H9 (cell line): Measurements from ENCODE around the gene FAM3A. TPM values are rescaled to one million over a fixed set of nuclear protein-coding genes. Genes with fewer than 3 reads are reported as not detected.

ENCODE experiments used
- DNase-seq: peaks from one replicate; pipeline ENCODE4 v3.0.0-alpha.2; 2017
- H2AFZ ChIP-seq: one replicate; pipeline ENCODE4 v1.6.1; 2013; ENCODE audit warnings: mild to moderate bottlenecking, low read length, control low read depth, moderate library complexity
- H2AK5ac ChIP-seq: 2 replicates; pipeline ENCODE4 v1.6.1; 2013; ENCODE audit warnings: low read length, control low read depth, mixed read lengths; ENCODE audit not compliant: insufficient read length
- H2BK120ac ChIP-seq: one replicate; pipeline ENCODE4 v1.6.1; 2013; ENCODE audit warnings: low read depth, mild to moderate bottlenecking, low read length, control low read depth, inconsistent platforms; ENCODE audit not compliant: poor library complexity, severe bottlenecking
- H2BK12ac ChIP-seq: 2 replicates; pipeline ENCODE4 v1.6.1; 2013; ENCODE audit warnings: low read length, control low read depth, mixed read lengths, low read depth; ENCODE audit not compliant: insufficient read length
- H2BK15ac ChIP-seq: 2 replicates; pipeline ENCODE4 v1.6.1; 2013; ENCODE audit warnings: low read depth, low read length, control low read depth
- H2BK20ac ChIP-seq: one replicate; pipeline ENCODE4 v1.6.1; 2013; ENCODE audit warnings: low read depth, mild to moderate bottlenecking, low read length, control low read depth, inconsistent platforms; ENCODE audit not compliant: poor library complexity, severe bottlenecking
- H2BK5ac ChIP-seq: 2 replicates; pipeline ENCODE4 v1.6.1; 2013; ENCODE audit warnings: low read length, control low read depth, mixed read lengths; ENCODE audit not compliant: insufficient read length
- H3K14ac ChIP-seq: 2 replicates; pipeline ENCODE4 v1.6.1; 2013; ENCODE audit warnings: low read length, control low read depth; ENCODE audit not compliant: insufficient read depth
- H3K18ac ChIP-seq: 2 replicates; pipeline ENCODE4 v1.6.1; 2013; ENCODE audit warnings: low read depth, mild to moderate bottlenecking, mixed read lengths, low read length, control low read depth; ENCODE audit not compliant: insufficient read length
- H3K23ac ChIP-seq: 2 replicates; pipeline ENCODE4 v1.6.1; 2013; ENCODE audit warnings: low read length, control low read depth, mixed read lengths, low read depth; ENCODE audit not compliant: insufficient read length
- H3K23me2 ChIP-seq: 2 replicates; pipeline ENCODE4 v1.6.1; 2013; ENCODE audit warnings: low read depth, mild to moderate bottlenecking, mixed read lengths, low read length, control low read depth; ENCODE audit not compliant: insufficient read length, poor library complexity, severe bottlenecking
- H3K27ac ChIP-seq: 2 replicates; pipeline ENCODE4 v1.5.1; 2013; ENCODE audit warnings: low read length, control low read depth, mixed read lengths, low read depth; ENCODE audit not compliant: insufficient read length
- H3K27me3 ChIP-seq: 2 replicates; pipeline ENCODE4 v1.6.1; 2013; ENCODE audit warnings: low read length, control low read depth, inconsistent platforms; ENCODE audit not compliant: insufficient read depth
- H3K4ac ChIP-seq: 2 replicates; pipeline ENCODE4 v1.6.1; 2013; ENCODE audit warnings: low read depth, mild to moderate bottlenecking, control low read depth, inconsistent platforms, low read length, moderate library complexity
- H3K4me1 ChIP-seq: 2 replicates; pipeline ENCODE4 v1.6.1; 2013; ENCODE audit warnings: low read length, control low read depth, inconsistent platforms; ENCODE audit not compliant: insufficient read depth
- H3K4me2 ChIP-seq: 2 replicates; pipeline ENCODE4 v1.6.1; 2013; ENCODE audit warnings: low read length, control low read depth, mixed read lengths; ENCODE audit not compliant: insufficient read length, insufficient read depth
- H3K56ac ChIP-seq: 2 replicates; pipeline ENCODE4 v1.6.1; 2013; ENCODE audit warnings: low read depth, mild to moderate bottlenecking, mixed read lengths, low read length, control low read depth; ENCODE audit not compliant: insufficient read length
- H3K79me1 ChIP-seq: 2 replicates; pipeline ENCODE4 v1.6.1; 2013; ENCODE audit warnings: low read depth, mild to moderate bottlenecking, moderate library complexity, low read length, control low read depth, inconsistent platforms; ENCODE audit not compliant: insufficient read depth, poor library complexity, severe bottlenecking
- H3K79me2 ChIP-seq: 2 replicates; pipeline ENCODE4 v1.6.1; 2013; ENCODE audit warnings: low read length, control low read depth, inconsistent platforms; ENCODE audit not compliant: insufficient read depth
- H3K9ac ChIP-seq: 2 replicates; pipeline ENCODE4 v1.6.1; 2013; ENCODE audit warnings: low read length, control low read depth, mixed read lengths; ENCODE audit not compliant: insufficient read length; ENCODE audit errors: extremely low read depth
- H3K9me3 ChIP-seq: one replicate; pipeline ENCODE4 v1.6.1; 2013; ENCODE audit warnings: low read depth, low read length, inconsistent platforms; ENCODE audit not compliant: control insufficient read depth
- H3T11ph ChIP-seq: one replicate; pipeline ENCODE4 v1.6.1; 2013; ENCODE audit warnings: mild to moderate bottlenecking, low read length, control low read depth, inconsistent platforms
- H4K20me1 ChIP-seq: one replicate; pipeline ENCODE4 v1.6.1; 2013; ENCODE audit not compliant: control insufficient read depth, insufficient read length, insufficient read depth
- H4K5ac ChIP-seq: 2 replicates; pipeline ENCODE4 v1.6.1; 2013; ENCODE audit warnings: low read depth, mild to moderate bottlenecking, mixed read lengths, low read length, control low read depth; ENCODE audit not compliant: insufficient read length
- H4K8ac ChIP-seq: replicated peaks from 2 replicates; pipeline ENCODE4 v1.6.1; 2013; ENCODE audit warnings: low read length, control low read depth, mixed read lengths, low read depth; ENCODE audit not compliant: insufficient read length
- H4K91ac ChIP-seq: 2 replicates; pipeline ENCODE4 v1.6.1; 2013; ENCODE audit warnings: low read depth, mild to moderate bottlenecking, moderate library complexity, mixed read lengths, low read length, control low read depth; ENCODE audit not compliant: insufficient read length
- H3K27ac Mint-ChIP-seq, 3 experiments: 2 replicates in 2 of 3; 3 replicates in 1 of 3; pipeline ENCODE4 v1.8.0; 2020 to 2021; ENCODE audit warnings: mixed read lengths in 3 of 3, mild to moderate bottlenecking in 1 of 3, moderate library complexity in 1 of 3
- H3K27me3 Mint-ChIP-seq: 2 replicates; pipeline ENCODE4 v1.8.0; 2021; ENCODE audit warnings: low read depth, mild to moderate bottlenecking, moderate library complexity, mixed read lengths
- H3K36me3 Mint-ChIP-seq, 3 experiments: 2 replicates in 2 of 3; 3 replicates in 1 of 3; pipeline ENCODE4 v1.8.0; 2020 to 2021; ENCODE audit warnings: low read depth in 3 of 3, mixed read lengths in 3 of 3; ENCODE audit not compliant: insufficient read depth in 1 of 3
- H3K4me1 Mint-ChIP-seq, 2 experiments: 2 replicates each; pipeline ENCODE4 v1.8.0; 2020; ENCODE audit warnings: mixed read lengths in 2 of 2
- H3K4me3 Mint-ChIP-seq, 2 experiments: 2 replicates in 1 of 2; 3 replicates in 1 of 2; pipeline ENCODE4 v1.8.0; 2020 to 2021; ENCODE audit warnings: mild to moderate bottlenecking in 2 of 2, mixed read lengths in 2 of 2, moderate library complexity in 1 of 2
- H3K9me3 Mint-ChIP-seq, 2 experiments: 2 replicates in 1 of 2; 3 replicates in 1 of 2; pipeline ENCODE4 v1.8.0; 2020; ENCODE audit warnings: mild to moderate bottlenecking in 2 of 2, mixed read lengths in 2 of 2, moderate library complexity in 1 of 2
- CTCF ChIP-seq: fragments of 200-600 bp; sonication (generic); conservative IDR thresholded peaks from 3 replicates; pipeline ENCODE4 v1.8.0; 2021; ENCODE audit warnings: antibody characterized with exemption, mild to moderate bottlenecking
- WGBS: extraction: QIAGEN DNeasy Blood & Tissue Kit; methylation state at CpG from one replicate; pipeline ENCODE4 v1.1.7; 2013; ENCODE audit warnings: missing lambda C conversion rate, low lambda C conversion rate, mixed read lengths; ENCODE audit not compliant: insufficient read length; ENCODE audit errors: extremely low coverage; 5-methylcytosine and 5-hydroxymethylcytosine counted together
- total RNA-seq: library from RNA; stranded (reverse); gene quantifications from 2 replicates; pipeline ENCODE4 v1.2.1, GENCODE V29; 2021

Gene FAM3A
- total RNA-seq, 1 experiment from 2014 or later, result 22.8 TPM

- Histone ChIP-seq H2AFZ (no peak overlapping the region), H3K56ac (no peak overlapping the region), H3K79me1 (no peaks in the 10 kb centered on the region), H3K23ac (no peak overlapping the region), H2BK5ac (no peak overlapping the region), H3K27me3 (no peaks in the 10 kb centered on the region), H3K4me1 (no peaks in the 10 kb centered on the region), H2AK5ac (no peak overlapping the region), H2BK12ac (no peak overlapping the region), H3T11ph (no peak overlapping the region), H3K18ac (no peak overlapping the region), H4K91ac (no peak overlapping the region), H3K79me2 (no peaks in the 10 kb centered on the region), H3K23me2 (no peaks in the 10 kb centered on the region), H2BK15ac (no peak overlapping the region), H2BK20ac (no peak overlapping the region), H4K20me1 (no peaks in the 10 kb centered on the region), H3K9me3 (peaks cover 18% of the 10 kb centered on the region), H3K14ac (no peak overlapping the region), H4K8ac (no peak overlapping the region), H2BK120ac (no peak overlapping the region), H3K27ac (no peak overlapping the region), H4K5ac (no peak overlapping the region), H3K4me2 (no peak overlapping the region), H3K9ac (no peak overlapping the region), H3K4ac (no peak overlapping the region)
- Mint-ChIP-seq H3K36me3 (peaks cover 32 to 50% (median 40%) of the 10 kb centered on the region in 3 experiments), H3K27ac (no peak overlapping the region), H3K4me3 (no peak overlapping the region), H3K27me3 (peaks cover 3% of the 10 kb centered on the region; the same call in 1 of the 2 replicates), H3K9me3 (peaks cover 62 to 76% of the 10 kb centered on the region in 2 experiments), H3K4me1 (no peaks in the 10 kb centered on the region)
- no peak for TF ChIP-seq CTCF
- no CpG with 5 or more reads among the region's 5 CpGs for WGBS
- no peak for DNase-seq
Observed at GRCh38 chrX:154509455-154509854, 6.6 kb downstream of the FAM3A start.
